ENCODE data around the gene URI1.

DNA sequence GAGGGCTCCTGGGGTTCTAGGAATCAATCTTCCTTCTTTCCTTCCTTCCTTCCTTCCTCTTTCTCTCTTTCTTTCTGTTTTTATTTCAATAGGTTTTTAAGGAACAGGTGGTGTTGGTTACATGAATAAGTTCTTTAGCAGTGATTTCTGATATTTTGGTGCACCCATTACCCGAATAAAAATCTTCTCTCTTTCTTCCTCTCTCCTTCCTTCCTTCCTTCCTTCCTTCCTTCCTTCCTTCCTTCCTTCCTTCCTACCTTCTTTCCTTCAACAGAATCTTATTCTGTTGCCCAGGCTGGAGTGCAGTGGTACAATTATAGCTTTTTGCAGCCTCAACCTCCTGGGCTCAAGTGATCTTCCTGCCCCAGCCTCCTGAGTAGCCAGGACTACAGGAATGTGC lies 16.0 kb upstream of the URI1 start:
- TF ChIP-seq, protein P1, sequence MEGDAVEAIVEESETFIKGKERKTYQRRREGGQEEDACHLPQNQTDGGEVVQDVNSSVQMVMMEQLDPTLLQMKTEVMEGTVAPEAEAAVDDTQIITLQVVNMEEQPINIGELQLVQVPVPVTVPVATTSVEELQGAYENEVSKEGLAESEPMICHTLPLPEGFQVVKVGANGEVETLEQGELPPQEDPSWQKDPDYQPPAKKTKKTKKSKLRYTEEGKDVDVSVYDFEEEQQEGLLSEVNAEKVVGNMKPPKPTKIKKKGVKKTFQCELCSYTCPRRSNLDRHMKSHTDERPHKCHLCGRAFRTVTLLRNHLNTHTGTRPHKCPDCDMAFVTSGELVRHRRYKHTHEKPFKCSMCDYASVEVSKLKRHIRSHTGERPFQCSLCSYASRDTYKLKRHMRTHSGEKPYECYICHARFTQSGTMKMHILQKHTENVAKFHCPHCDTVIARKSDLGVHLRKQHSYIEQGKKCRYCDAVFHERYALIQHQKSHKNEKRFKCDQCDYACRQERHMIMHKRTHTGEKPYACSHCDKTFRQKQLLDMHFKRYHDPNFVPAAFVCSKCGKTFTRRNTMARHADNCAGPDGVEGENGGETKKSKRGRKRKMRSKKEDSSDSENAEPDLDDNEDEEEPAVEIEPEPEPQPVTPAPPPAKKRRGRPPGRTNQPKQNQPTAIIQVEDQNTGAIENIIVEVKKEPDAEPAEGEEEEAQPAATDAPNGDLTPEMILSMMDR (IDR thresholded peaks at IDR 0.05): no peak
- TF ChIP-seq POLR2A (IDR thresholded peaks at IDR 0.05): no peak
